Activated CD4-positive, alpha-beta T cell treated with anti-CD3 and anti-CD28 coated beads, Interleukin-2, amount 50 U/mL, for 24 hours (primary cell): ENCODE results near the gene MACROD2.

ENCODE experiments used
- DNase-seq, 2 donors: peaks; one replicate each; pipeline ENCODE4 v3.0.0-alpha.2; 2020; ENCODE audit warnings: low read depth in 1 of 2, low spot score in 1 of 2

MACROD2 gene

GRCh38 chr20:15851576-15852215 lies 1856.4 kb downstream of the MACROD2 start:
- no peak for DNase-seq

GRCh38 chr20:15854911-15855310 lies 1859.6 kb downstream of the MACROD2 start:
- DNase-seq: no peak

- DNase-seq: no peak
These were observed 1862.0 kb downstream of the MACROD2 start for GRCh38 chr20:15857173-15857784.

GRCh38 chr20:15859061-15859460 lies 1863.7 kb downstream of the MACROD2 start:
- no peak for DNase-seq

- no peak for DNase-seq
These were observed 1865.5 kb downstream of the MACROD2 start for GRCh38 chr20:15860850-15861249.

GRCh38 chr20:15862178-15862577 lies 1866.9 kb downstream of the MACROD2 start:
- no peak for DNase-seq

GRCh38 chr20:15863735-15864134 lies 1868.4 kb downstream of the MACROD2 start:
- no peak for DNase-seq

- DNase-seq: no peak
These were observed 1870.2 kb downstream of the MACROD2 start for GRCh38 chr20:15865553-15865952.

GRCh38 chr20:15866916-15867730 lies 1871.8 kb downstream of the MACROD2 start:
- no peak for DNase-seq

- no peak for DNase-seq
These were observed 1872.6 kb downstream of the MACROD2 start for GRCh38 chr20:15867899-15868298.

- DNase-seq: no peak
These were observed 1880.1 kb downstream of the MACROD2 start for GRCh38 chr20:15875446-15875845.

- DNase-seq: no peak
These were observed 1887.2 kb downstream of the MACROD2 start for GRCh38 chr20:15882553-15882952.

GRCh38 chr20:15886250-15886649 lies 1890.9 kb downstream of the MACROD2 start:
- DNase-seq: no peak

- no peak for DNase-seq
These were observed 1892.1 kb downstream of the MACROD2 start for GRCh38 chr20:15887387-15887786.

- no peak for DNase-seq
These were observed 1893.7 kb downstream of the MACROD2 start for GRCh38 chr20:15889061-15889460.

- no peak for DNase-seq
These were observed 1894.4 kb downstream of the MACROD2 start for GRCh38 chr20:15889514-15890256.

GRCh38 chr20:15890407-15890982 lies 1895.2 kb downstream of the MACROD2 start:
- DNase-seq: no peak

GRCh38 chr20:15895126-15895525 lies 1899.8 kb downstream of the MACROD2 start:
- no peak for DNase-seq

- DNase-seq: no peak
These were observed 1900.3 kb downstream of the MACROD2 start for GRCh38 chr20:15895560-15896084.

- no peak for DNase-seq
These were observed 1904.7 kb downstream of the MACROD2 start for GRCh38 chr20:15899967-15900366.

- no peak for DNase-seq
These were observed 1905.1 kb downstream of the MACROD2 start for GRCh38 chr20:15900443-15900842.
